GM23338 (cell line): ENCODE results near the gene CTSG. TPM values are rescaled to one million over a fixed set of nuclear protein-coding genes. Genes with fewer than 3 reads are reported as not detected.

Source experiments
- ATAC-seq: fragments of 200-7000 bp; cut with Tn5 transposase; 3 replicates; pipeline ENCODE4 v1.9.1; 2020
- DNase-seq: peaks from one replicate; pipeline ENCODE4 v3.0.0-alpha.2; 2015; ENCODE audit warnings: low spot score
- H2AFZ ChIP-seq: fragments of 200-600 bp; sonication (generic); 2 replicates; pipeline ENCODE4 v1.8.0; 2016; ENCODE audit warnings: antibody characterized with exemption, mild to moderate bottlenecking, moderate library complexity
- H3F3A ChIP-seq: fragments of 200-600 bp; sonication (generic); replicated peaks from 2 replicates; pipeline ENCODE4 v1.8.0; 2017; ENCODE audit warnings: antibody characterized with exemption, mixed run types, low read depth
- H3K27ac ChIP-seq: fragments of 200-600 bp; sonication (generic); 2 replicates; pipeline ENCODE4 v1.6.1; 2016; ENCODE audit warnings: low read depth
- H3K27me3 ChIP-seq: fragments of 200-600 bp; sonication (generic); 2 replicates; pipeline ENCODE4 v1.8.0; 2016; ENCODE audit warnings: mild to moderate bottlenecking, mixed run types, moderate library complexity; ENCODE audit not compliant: insufficient read depth
- H3K36me3 ChIP-seq: fragments of 200-600 bp; sonication (generic); 2 replicates; pipeline ENCODE4 v1.8.0; 2016; ENCODE audit warnings: mild to moderate bottlenecking; ENCODE audit not compliant: insufficient read depth
- H3K4me1 ChIP-seq: fragments of 200-600 bp; sonication (generic); 2 replicates; pipeline ENCODE4 v1.8.0; 2016; ENCODE audit warnings: mild to moderate bottlenecking, moderate library complexity; ENCODE audit not compliant: insufficient read depth
- H3K4me2 ChIP-seq: fragments of 200-600 bp; sonication (generic); 2 replicates; pipeline ENCODE4 v1.7.1; 2017; ENCODE audit warnings: mixed run types
- H3K4me3 ChIP-seq: fragments of 200-600 bp; sonication (generic); 2 replicates; pipeline ENCODE4 v1.6.1; 2016; ENCODE audit warnings: mixed run types
- H3K79me2 ChIP-seq: fragments of 200-600 bp; sonication (generic); replicated peaks from 2 replicates; pipeline ENCODE4 v1.8.0; 2017; ENCODE audit warnings: mild to moderate bottlenecking; ENCODE audit not compliant: insufficient read depth
- H3K9me2 ChIP-seq: fragments of 200-600 bp; sonication (generic); 2 replicates; pipeline ENCODE4 v1.8.0; 2017; ENCODE audit not compliant: insufficient read depth
- H4K20me1 ChIP-seq: fragments of 200-600 bp; sonication (generic); replicated peaks from 2 replicates; pipeline ENCODE4 v1.8.0; 2017; ENCODE audit warnings: mild to moderate bottlenecking; ENCODE audit not compliant: insufficient read depth
- H3K27ac Mint-ChIP-seq: 2 replicates; pipeline ENCODE4 v1.8.0; 2020; ENCODE audit warnings: inconsistent platforms, mild to moderate bottlenecking, moderate library complexity, mixed read lengths
- H3K27me3 Mint-ChIP-seq: 3 replicates; pipeline ENCODE4 v1.8.0; 2022; ENCODE audit warnings: low read depth, mild to moderate bottlenecking, moderate library complexity, mixed read lengths, inconsistent platforms; ENCODE audit not compliant: insufficient read depth, poor library complexity
- H3K36me3 Mint-ChIP-seq: 3 replicates; pipeline ENCODE4 v1.8.0; 2021; ENCODE audit warnings: low read depth, mild to moderate bottlenecking, inconsistent platforms, moderate library complexity, mixed read lengths
- H3K4me1 Mint-ChIP-seq: 3 replicates; pipeline ENCODE4 v1.8.0; 2020; ENCODE audit warnings: mild to moderate bottlenecking, inconsistent platforms, mixed read lengths
- H3K4me3 Mint-ChIP-seq: 3 replicates; pipeline ENCODE4 v1.8.0; 2021; ENCODE audit warnings: moderate library complexity, mild to moderate bottlenecking, inconsistent platforms, mixed read lengths
- H3K9me3 Mint-ChIP-seq: 3 replicates; pipeline ENCODE4 v1.8.0; 2020; ENCODE audit warnings: moderate library complexity, mild to moderate bottlenecking, inconsistent platforms, mixed read lengths
- JUNB ChIP-seq: IDR thresholded peaks from one replicate; pipeline ENCODE4 v1.6.1; 2016; ENCODE audit warnings: antibody characterized with exemption; ENCODE audit not compliant: unreplicated experiment
- POLR2AphosphoS5 ChIP-seq: IDR thresholded peaks from 2 replicates; pipeline ENCODE4 v1.6.1; 2016; ENCODE audit warnings: antibody characterized with exemption, low read depth
- ZNF331 ChIP-seq: fragments of 250-450 bp; sonication (Bioruptor Pico); IDR thresholded peaks from 2 replicates; pipeline ENCODE4 v1.5.0; 2020; ENCODE audit warnings: low read depth, mild to moderate bottlenecking, moderate library complexity
- polyA plus RNA-seq: library from polyadenylated mRNA; unstranded; fragments of >200 nt; fragmentation: Nextera tagmentation; extraction: Ambion mirVana; gene quantifications from 2 replicates; pipeline ENCODE4 v1.2.1, GENCODE V29; 2016
- total RNA-seq: library from RNA; depleted of rRNA; stranded (reverse); fragments of >200 nt; shearing (Covaris generic); gene quantifications from 2 replicates; pipeline ENCODE4 v1.2.3, GENCODE V29; 2014
- TF ChIP-seq, protein P1 (sequence below): fragments of 250-450 bp; sonication (Bioruptor Pico); IDR thresholded peaks from 2 replicates; pipeline ENCODE4 v1.5.0; 2020; ENCODE audit warnings: mild to moderate bottlenecking, moderate library complexity
- TF ChIP-seq, protein P2 (sequence below): IDR thresholded peaks from 2 replicates; pipeline ENCODE4 v1.6.1; 2016; ENCODE audit warnings: antibody characterized with exemption
- TF ChIP-seq, protein P3 (sequence below): IDR thresholded peaks from one replicate; pipeline ENCODE4 v1.6.1; 2018; ENCODE audit warnings: antibody characterized with exemption; ENCODE audit not compliant: unreplicated experiment

CTSG gene
- total and polyA plus RNA-seq, 2 experiments from 2014 or later, result not detected

DNA sequence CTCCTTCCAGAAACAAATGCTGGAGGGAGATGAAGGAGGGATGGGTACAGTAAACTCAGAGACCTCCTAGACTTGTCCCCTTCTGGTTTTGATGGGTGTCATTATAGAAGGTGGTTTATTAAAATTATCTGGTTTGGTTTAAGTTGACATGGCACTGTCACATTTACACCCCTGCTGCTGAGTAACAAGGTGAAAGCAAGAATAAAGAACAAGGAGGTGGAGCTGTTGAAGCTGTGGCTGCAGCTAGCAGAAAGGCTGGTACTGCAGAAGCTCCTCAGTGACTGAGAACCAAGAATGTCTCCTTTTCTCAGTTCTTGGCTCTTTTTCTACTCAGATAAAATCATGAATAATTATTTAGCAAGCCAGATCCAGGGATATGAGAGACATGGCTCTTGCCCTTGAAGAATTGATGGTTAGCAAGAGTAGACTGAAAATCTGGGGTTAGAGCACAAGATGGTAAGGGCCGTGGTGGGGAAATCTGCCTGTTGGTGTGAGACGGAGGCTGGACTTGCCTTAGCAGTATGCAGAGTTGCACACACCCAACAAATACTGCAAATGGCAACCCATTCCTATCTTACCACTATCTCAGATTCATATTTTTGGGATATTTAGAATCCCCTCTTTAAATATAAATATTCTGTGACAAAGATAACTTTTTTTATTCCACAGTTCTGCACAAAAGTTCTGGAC is 33.8 kb upstream of the CTSG start, which contains the start of gene GZMH (continued):
- TF ChIP-seq, protein P1, sequence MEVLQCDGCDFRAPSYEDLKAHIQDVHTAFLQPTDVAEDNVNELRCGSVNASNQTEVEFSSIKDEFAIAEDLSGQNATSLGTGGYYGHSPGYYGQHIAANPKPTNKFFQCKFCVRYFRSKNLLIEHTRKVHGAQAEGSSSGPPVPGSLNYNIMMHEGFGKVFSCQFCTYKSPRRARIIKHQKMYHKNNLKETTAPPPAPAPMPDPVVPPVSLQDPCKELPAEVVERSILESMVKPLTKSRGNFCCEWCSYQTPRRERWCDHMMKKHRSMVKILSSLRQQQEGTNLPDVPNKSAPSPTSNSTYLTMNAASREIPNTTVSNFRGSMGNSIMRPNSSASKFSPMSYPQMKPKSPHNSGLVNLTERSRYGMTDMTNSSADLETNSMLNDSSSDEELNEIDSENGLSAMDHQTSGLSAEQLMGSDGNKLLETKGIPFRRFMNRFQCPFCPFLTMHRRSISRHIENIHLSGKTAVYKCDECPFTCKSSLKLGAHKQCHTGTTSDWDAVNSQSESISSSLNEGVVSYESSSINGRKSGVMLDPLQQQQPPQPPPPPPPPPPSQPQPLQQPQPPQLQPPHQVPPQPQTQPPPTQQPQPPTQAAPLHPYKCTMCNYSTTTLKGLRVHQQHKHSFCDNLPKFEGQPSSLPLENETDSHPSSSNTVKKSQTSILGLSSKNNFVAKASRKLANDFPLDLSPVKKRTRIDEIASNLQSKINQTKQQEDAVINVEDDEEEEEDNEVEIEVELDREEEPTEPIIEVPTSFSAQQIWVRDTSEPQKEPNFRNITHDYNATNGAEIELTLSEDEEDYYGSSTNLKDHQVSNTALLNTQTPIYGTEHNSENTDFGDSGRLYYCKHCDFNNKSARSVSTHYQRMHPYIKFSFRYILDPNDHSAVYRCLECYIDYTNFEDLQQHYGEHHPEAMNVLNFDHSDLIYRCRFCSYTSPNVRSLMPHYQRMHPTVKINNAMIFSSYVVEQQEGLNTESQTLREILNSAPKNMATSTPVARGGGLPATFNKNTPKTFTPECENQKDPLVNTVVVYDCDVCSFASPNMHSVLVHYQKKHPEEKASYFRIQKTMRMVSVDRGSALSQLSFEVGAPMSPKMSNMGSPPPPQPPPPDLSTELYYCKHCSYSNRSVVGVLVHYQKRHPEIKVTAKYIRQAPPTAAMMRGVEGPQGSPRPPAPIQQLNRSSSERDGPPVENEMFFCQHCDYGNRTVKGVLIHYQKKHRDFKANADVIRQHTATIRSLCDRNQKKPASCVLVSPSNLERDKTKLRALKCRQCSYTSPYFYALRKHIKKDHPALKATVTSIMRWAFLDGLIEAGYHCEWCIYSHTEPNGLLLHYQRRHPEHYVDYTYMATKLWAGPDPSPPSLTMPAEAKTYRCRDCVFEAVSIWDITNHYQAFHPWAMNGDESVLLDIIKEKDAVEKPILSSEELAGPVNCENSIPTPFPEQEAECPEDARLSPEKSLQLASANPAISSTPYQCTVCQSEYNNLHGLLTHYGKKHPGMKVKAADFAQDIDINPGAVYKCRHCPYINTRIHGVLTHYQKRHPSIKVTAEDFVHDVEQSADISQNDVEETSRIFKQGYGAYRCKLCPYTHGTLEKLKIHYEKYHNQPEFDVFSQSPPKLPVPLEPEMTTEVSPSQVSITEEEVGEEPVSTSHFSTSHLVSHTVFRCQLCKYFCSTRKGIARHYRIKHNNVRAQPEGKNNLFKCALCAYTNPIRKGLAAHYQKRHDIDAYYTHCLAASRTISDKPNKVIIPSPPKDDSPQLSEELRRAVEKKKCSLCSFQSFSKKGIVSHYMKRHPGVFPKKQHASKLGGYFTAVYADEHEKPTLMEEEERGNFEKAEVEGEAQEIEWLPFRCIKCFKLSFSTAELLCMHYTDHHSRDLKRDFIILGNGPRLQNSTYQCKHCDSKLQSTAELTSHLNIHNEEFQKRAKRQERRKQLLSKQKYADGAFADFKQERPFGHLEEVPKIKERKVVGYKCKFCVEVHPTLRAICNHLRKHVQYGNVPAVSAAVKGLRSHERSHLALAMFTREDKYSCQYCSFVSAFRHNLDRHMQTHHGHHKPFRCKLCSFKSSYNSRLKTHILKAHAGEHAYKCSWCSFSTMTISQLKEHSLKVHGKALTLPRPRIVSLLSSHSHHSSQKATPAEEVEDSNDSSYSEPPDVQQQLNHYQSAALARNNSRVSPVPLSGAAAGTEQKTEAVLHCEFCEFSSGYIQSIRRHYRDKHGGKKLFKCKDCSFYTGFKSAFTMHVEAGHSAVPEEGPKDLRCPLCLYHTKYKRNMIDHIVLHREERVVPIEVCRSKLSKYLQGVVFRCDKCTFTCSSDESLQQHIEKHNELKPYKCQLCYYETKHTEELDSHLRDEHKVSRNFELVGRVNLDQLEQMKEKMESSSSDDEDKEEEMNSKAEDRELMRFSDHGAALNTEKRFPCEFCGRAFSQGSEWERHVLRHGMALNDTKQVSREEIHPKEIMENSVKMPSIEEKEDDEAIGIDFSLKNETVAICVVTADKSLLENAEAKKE (CRISPR knock-in tag), result no peak
- TF ChIP-seq POLR2AphosphoS5 (no peak), ZNF331 (CRISPR knock-in tag) (no peak)
- TF ChIP-seq, protein P2, sequence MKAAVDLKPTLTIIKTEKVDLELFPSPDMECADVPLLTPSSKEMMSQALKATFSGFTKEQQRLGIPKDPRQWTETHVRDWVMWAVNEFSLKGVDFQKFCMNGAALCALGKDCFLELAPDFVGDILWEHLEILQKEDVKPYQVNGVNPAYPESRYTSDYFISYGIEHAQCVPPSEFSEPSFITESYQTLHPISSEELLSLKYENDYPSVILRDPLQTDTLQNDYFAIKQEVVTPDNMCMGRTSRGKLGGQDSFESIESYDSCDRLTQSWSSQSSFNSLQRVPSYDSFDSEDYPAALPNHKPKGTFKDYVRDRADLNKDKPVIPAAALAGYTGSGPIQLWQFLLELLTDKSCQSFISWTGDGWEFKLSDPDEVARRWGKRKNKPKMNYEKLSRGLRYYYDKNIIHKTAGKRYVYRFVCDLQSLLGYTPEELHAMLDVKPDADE, result no peak

DNA sequence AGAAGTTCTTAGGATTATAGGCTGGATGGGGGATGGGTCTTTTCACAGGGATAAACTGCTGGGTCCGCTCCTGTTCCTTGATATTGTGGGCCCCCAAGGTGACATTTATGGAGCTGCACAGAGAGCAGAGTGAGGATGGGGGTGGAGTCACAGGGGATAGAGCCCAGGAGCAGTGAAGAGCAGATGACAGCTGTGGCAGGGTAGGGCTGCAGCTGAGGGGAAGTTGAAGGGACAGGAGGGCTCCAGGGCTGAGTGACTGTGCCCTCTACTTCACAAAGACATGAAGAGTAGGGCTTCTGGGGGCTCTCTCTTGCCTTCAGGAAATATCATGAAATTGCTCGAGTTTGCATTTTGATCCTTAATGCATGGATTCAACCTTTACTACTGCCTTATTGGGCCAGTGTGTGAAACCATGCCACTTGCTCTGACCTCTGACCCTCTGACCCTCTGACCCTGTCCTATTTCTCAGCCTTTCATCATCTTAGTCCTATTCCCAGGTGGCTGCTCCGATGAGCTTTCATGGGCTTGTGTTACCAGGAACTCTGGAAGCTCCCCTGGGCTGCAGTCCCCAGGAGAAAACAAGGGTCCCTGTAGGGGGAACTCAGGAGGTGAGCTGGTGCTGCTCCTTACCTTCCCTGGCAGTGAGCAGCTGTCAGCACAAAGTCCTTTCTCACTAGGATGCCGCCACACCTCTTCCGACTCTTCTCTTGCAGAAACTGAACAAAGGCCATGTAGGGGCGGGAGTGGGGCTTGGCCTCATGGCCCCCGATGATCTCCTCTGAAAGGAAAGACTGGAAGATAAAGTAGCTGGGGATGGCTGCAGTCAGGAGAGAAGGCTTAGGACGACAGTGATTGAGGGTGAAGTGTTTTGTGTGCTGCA is 31.8 kb upstream of the CTSG start:
- no peak for ATAC-seq
- H3K4me3 Mint-ChIP-seq, result no peak overlapping the region
- TF ChIP-seq JUNB (no peak), ZNF331 (CRISPR knock-in tag) (no peak)
- TF ChIP-seq, protein P3, sequence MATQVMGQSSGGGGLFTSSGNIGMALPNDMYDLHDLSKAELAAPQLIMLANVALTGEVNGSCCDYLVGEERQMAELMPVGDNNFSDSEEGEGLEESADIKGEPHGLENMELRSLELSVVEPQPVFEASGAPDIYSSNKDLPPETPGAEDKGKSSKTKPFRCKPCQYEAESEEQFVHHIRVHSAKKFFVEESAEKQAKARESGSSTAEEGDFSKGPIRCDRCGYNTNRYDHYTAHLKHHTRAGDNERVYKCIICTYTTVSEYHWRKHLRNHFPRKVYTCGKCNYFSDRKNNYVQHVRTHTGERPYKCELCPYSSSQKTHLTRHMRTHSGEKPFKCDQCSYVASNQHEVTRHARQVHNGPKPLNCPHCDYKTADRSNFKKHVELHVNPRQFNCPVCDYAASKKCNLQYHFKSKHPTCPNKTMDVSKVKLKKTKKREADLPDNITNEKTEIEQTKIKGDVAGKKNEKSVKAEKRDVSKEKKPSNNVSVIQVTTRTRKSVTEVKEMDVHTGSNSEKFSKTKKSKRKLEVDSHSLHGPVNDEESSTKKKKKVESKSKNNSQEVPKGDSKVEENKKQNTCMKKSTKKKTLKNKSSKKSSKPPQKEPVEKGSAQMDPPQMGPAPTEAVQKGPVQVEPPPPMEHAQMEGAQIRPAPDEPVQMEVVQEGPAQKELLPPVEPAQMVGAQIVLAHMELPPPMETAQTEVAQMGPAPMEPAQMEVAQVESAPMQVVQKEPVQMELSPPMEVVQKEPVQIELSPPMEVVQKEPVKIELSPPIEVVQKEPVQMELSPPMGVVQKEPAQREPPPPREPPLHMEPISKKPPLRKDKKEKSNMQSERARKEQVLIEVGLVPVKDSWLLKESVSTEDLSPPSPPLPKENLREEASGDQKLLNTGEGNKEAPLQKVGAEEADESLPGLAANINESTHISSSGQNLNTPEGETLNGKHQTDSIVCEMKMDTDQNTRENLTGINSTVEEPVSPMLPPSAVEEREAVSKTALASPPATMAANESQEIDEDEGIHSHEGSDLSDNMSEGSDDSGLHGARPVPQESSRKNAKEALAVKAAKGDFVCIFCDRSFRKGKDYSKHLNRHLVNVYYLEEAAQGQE, result no peak

More for the DNA sequence above, 31.8 kb upstream of the CTSG start:
- Histone ChIP-seq H3K9me2 (peaks cover 5% of the 10 kb centered on the region; the same call in 1 of the 2 replicates), H3K4me2 (no peak overlapping the region), H3K36me3 (no peaks in the 10 kb centered on the region), H3K27ac (no peak overlapping the region), H3K27me3 (no peaks in the 10 kb centered on the region), H2AFZ (no peak overlapping the region), H3K4me3 (no peak overlapping the region), H3K79me2 (no peaks in the 10 kb centered on the region), H4K20me1 (no peaks in the 10 kb centered on the region), H3F3A (no peaks in the 10 kb centered on the region), H3K4me1 (no peaks in the 10 kb centered on the region)
- H3K27ac Mint-ChIP-seq, result no peak overlapping the region
- H3K27me3 Mint-ChIP-seq, result peaks cover 9% of the 10 kb centered on the region
- no peaks in the 10 kb centered on the region; the same call in 1 of the 3 replicates for H3K9me3 Mint-ChIP-seq
- DNase-seq, result no peak
- H3K4me1 Mint-ChIP-seq, result peaks cover 2% of the 10 kb centered on the region; the same call in 2 of the 3 replicates
- H3K36me3 Mint-ChIP-seq, result no peaks in the 10 kb centered on the region
